GM12891 (cell line): ENCODE results near the gene SLC37A1.
"Not testable (repeated sequence)": the region's sequence is repeated elsewhere in the genome, so short reads cannot be mapped to it uniquely, and the experiment has no call there.

Source experiments
- DNase-seq: peaks from one replicate; pipeline ENCODE4 v3.0.0; 2011; ENCODE audit warnings: low spot score; ENCODE audit not compliant: insufficient read length
- FAIRE-seq: peaks from 2 replicates; lab custom pipeline; 2011; peaks lifted over from hg19 to GRCh38; lab: Jason Lieb, UNC
- PAX5 ChIP-seq: IDR thresholded peaks from 2 replicates; pipeline ENCODE4 v1.6.1; 2011; ENCODE audit warnings: low read length, moderate library complexity, mild to moderate bottlenecking; ENCODE audit not compliant: insufficient read depth, severe bottlenecking
- POLR2A ChIP-seq: IDR thresholded peaks from 2 replicates; pipeline ENCODE4 v1.6.1; 2011; ENCODE audit warnings: low read depth, low read length, control low read depth
- POLR2AphosphoS5 ChIP-seq: IDR thresholded peaks from 2 replicates; pipeline ENCODE4 v1.6.1; 2011; ENCODE audit warnings: low read depth, low read length, control low read depth
- POU2F2 ChIP-seq: IDR thresholded peaks from 2 replicates; pipeline ENCODE4 v1.6.1; 2011; ENCODE audit warnings: low read depth, mild to moderate bottlenecking, control low read depth, low read length, moderate library complexity
- SPI1 ChIP-seq: IDR thresholded peaks from 2 replicates; pipeline ENCODE4 v1.6.1; 2011; ENCODE audit warnings: low read depth, low read length, control low read depth
- TAF1 ChIP-seq: IDR thresholded peaks from 2 replicates; pipeline ENCODE4 v1.6.1; 2011; ENCODE audit warnings: low read depth, low read length, control low read depth

The SLC37A1 gene

DNA sequence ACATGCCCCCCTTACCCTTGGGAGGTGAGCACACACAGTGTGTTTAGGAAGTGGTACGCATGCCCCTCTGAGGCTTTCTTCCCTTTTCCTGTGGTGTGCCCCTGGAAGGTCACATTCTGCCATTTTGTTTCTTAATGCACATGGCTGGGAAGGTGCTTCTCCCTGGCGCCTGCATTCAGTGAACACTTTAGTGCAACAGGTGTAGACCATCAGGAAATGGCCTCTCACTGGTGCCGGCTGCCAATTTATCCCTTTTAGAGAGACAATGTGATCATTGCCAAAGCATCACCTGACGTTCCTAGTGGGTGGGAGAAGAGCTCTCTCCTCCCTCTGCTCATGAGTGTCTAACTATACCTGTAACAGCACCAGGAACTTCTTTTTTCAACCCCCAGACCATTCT is 88.0 kb downstream of the SLC37A1 start:
- TF ChIP-seq TAF1 (no peak), POU2F2 (no peak), POLR2AphosphoS5 (no peak), PAX5 (no peak), POLR2A (no peak), SPI1 (no peak)
- DNase-seq: no peak

DNA sequence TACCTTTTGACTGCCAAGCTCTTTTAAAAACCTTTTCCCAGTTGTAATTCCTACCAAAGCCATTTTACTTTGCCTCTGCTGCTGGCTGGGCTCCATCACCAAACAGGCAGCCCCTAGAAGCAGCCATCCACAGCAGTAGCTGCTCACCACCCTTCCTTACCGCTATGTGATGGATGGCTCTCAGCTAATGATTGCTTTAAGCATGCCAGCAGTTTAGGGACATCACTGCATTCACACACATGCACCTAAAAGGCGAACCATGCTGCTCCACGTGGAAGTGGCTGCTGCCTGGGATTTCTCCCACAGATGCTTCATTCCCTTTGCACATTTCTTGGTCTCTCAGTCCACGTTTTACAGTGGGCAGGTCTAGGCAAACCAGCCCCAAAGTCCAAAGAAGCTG is 93.5 kb downstream of the SLC37A1 start:
- DNase-seq (no peak), FAIRE-seq (no peak)
- no peak for TF ChIP-seq PAX5
- TF ChIP-seq TAF1: no peak
- TF ChIP-seq POLR2A: no peak
- TF ChIP-seq SPI1: no peak
- TF ChIP-seq POLR2AphosphoS5: no peak
- no peak for TF ChIP-seq POU2F2

More for the DNA sequence above, 88.0 kb downstream of the SLC37A1 start:
- no peak for FAIRE-seq

DNA sequence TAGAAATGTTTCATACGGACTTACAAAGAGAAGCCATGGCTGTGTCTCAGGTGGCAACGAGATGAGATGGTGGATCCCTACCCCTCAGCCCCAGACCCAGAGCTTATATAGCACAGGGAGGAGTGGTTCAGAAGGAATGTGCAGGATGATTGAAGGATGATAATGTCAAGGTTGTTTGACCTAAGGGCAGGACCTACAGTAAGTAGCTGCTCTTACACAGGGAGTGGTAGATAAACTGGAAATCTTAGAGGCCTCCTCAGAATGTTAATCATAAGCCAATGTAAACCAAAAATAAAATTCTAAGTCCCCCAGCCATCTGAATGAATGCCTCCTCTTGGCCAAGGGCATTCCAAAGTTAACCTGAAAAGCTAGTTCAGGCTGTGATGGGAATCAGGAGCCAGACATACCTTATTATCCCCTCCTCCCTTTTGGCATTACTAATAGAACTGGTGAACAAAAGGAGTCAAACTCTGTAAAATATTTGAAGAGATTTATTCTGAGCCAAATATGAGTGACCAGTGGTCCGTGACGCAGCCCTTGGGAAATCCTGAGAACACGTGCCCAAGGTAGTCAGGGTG is 94.0 kb downstream of the SLC37A1 start:
- FAIRE-seq: no peak
- DNase-seq: no peak
- TF ChIP-seq POLR2A: no peak
- TF ChIP-seq PAX5: no peak
- TF ChIP-seq SPI1: no peak
- no peak for TF ChIP-seq TAF1
- no peak for TF ChIP-seq POU2F2
- no peak for TF ChIP-seq POLR2AphosphoS5

DNA sequence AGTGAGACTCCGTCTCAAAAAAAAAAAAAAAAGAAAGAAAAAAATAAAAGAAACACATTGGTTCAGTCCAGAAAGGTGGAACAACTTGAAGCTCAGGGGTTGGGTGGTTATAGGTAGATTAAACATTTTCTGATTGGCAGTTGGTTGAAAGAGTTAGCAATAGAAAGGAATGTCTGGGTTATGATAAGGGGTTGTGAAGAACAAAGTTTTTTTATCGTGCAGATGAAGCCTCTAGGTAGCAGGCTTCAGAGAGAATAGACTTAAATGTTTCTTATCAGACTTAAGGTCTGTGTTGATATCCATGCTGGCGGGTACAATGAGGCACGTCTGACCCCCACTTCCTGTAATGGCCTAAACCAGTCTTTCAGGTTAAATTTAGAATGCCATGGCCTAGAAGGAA is 94.8 kb downstream of the SLC37A1 start:
- DNase-seq (no peak), FAIRE-seq (no peak)
- no peak for TF ChIP-seq TAF1
- no peak for TF ChIP-seq POLR2A
- no peak for TF ChIP-seq POLR2AphosphoS5
- TF ChIP-seq POU2F2: no peak
- no peak for TF ChIP-seq SPI1
- no peak for TF ChIP-seq PAX5

DNA sequence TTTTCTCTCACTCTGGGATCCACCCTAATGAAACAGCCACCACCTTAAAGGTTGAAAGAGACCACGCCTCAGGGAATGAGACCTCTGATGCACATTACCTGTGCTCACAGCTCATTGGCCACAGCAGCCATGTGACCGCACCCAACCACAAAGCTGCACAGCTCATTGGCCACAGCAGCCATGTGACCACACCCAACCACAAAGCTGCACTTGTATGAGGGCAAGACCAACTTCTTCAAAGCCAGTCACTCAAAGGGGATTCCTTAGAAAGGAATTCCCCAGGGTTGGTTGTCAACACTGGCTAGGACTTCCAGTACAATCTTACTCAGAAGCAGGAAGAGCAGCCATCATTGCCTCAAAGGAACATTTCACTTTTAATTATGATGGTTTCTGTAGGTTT is 96.2 kb downstream of the SLC37A1 start:
- DNase-seq (no peak), FAIRE-seq (peak; percentile 83)
- no peak for TF ChIP-seq SPI1
- TF ChIP-seq POU2F2: no peak
- no peak for TF ChIP-seq TAF1
- TF ChIP-seq POLR2AphosphoS5: no peak
- no peak for TF ChIP-seq PAX5
- TF ChIP-seq POLR2A: no peak

DNA sequence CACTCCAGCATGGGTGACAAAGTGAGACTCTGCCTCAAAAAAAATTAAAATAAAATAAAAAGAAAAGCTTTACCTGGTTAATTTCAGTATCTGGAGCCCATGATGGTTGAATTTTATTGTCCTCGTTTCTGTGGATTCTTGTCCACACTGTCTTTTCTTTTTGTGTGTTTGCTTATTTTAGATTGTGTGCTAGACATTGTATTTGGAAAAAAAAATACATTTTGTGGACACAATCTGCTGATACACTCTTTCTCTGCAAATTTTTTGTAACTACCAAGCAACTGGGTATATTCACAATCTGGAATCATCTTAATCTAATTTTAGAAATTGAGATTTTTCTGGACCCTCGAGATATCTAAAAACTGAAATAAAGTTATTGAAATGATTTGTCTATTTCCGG is 98.2 kb downstream of the SLC37A1 start:
- DNase-seq: no peak
- TF ChIP-seq SPI1 (no peak), POU2F2 (no peak), POLR2AphosphoS5 (no peak), PAX5 (no peak), TAF1 (no peak), POLR2A (no peak)
- no peak for FAIRE-seq

DNA sequence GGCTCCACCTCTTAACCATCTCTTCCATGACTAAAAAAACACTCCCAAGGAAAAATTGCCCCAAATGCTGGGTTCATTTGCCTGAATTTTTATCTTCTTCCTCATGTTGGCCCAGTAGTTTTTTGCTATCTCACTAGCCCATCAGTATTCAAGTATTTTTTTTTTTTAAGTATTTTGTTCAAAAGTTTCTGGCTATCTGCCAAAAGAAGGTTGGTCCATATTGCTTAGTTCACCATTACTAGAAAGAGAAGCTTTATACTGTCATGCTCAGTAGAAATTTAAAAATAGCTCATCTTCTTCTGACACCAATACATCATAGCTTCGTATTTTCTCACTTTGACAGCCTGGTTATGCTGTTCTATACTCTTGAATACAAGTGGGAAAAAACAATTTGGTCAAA is 98.7 kb downstream of the SLC37A1 start:
- FAIRE-seq (no peak), DNase-seq (no peak)
- TF ChIP-seq POU2F2 (no peak), POLR2AphosphoS5 (no peak)

DNA sequence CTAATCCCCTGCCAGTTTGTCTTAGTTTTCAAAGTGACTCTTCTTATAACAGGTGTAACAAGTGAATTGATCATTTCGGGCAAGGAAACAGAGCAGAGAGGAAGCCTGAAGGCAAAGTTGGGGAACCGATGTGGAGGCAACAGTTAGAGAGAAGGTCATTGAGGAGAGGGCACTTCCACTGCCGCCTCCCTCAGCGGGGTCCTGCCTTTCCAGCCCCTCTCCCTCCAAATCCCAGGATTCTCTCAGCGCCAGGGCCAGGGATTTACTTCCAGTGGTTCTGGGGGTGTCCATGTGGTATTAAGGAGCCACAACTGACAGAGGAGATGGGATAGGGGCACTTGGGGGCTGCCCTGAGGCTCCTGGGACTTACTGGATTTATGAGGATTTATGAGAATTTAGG is 100.1 kb downstream of the SLC37A1 start:
- DNase-seq (no peak), FAIRE-seq (no peak)
- TF ChIP-seq POLR2A (no peak), TAF1 (no peak), PAX5 (no peak), POLR2AphosphoS5 (no peak), SPI1 (no peak), POU2F2 (no peak)

DNA sequence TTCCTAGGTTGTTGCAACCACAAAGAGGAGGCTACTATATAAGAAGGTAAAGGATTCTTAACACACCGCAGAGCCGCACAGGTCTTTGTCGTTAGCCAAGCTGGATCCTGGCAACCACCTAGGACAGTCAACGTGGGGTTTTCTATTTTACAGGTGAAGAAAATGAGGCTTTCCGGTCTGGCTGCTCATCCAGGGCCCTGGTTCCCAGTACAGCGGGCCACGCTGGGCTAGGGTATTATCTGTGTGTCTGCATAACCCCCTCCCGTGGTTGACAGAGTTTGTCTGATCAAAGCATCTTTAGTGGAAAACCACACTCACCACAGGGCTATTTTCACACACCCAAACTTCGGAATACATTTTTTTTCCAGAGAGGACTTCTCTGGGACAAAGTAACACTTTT is 100.7 kb downstream of the SLC37A1 start:
- DNase-seq: no peak
- FAIRE-seq: no peak
- TF ChIP-seq POU2F2 (no peak), TAF1 (no peak), POLR2A (no peak), SPI1 (no peak), POLR2AphosphoS5 (no peak), PAX5 (no peak)

DNA sequence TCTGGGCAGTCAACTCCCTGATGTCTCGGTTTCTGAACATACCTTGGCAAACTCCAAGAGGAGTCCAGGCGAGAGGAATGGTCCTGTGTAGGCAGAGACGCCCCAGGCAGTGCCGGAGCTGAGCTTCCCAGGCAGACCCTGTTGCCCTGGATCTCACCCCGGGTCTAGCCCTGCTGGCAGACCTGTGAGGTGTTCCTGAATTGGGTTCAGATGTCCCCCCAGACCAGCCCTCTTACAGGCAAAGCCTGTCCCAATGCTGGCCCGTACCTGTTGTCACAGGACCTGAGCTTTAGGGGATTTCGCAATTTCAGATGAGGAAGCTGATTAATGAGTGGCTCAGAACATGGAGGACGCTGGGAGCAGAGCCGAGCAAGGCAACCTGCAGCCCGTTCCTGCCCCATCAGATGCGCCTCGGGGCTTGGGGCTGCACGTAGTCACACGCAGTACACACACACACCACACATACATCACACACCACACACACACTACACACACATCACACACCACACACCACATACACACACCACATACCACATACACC is 101.2 kb downstream of the SLC37A1 start:
- FAIRE-seq: no peak

DNA sequence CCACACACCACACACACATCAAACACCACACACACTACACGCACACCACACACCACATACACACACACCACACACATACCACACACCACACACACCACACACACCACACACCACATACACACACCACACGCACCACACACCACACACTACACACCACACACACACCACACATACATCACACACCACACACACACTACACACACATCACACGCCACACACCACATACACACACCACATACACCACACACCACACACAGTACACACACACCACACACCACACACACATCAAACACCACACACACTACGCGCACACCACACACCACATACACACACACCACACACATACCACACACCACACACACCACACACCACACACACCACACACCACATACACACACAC is 101.7 kb downstream of the SLC37A1 start:
- FAIRE-seq, DNase-seq: not testable (repeated sequence)

More for the DNA sequence above, 101.2 kb downstream of the SLC37A1 start:
- TF ChIP-seq TAF1 (no peak), PAX5 (no peak), POLR2AphosphoS5 (no peak), POU2F2 (no peak), SPI1 (no peak), POLR2A (no peak)
- no peak for DNase-seq
